CD4-positive, alpha-beta memory T cell (primary cell): Measurements from ENCODE around the gene POLR1D. TPM values are rescaled to one million over a fixed set of nuclear protein-coding genes. Genes with fewer than 3 reads are reported as not detected.

ENCODE experiments used
- CTCF ChIA-PET: fragments of 350-600 bp; sonication (Branson Sonifier 250); formaldehyde crosslinking; loops from one replicate; lab custom pipeline; 2021; ENCODE audit warnings: inconsistent platforms; ENCODE audit not compliant: partially characterized antibody; lab: Charles Lee
- POLR2A ChIA-PET: fragments of 350-600 bp; sonication (Branson Sonifier 250); formaldehyde crosslinking; loops from one replicate; lab custom pipeline; 2021; ENCODE audit not compliant: partially characterized antibody; lab: Charles Lee
- DNase-seq, 5 donors: peaks; one replicate each; pipeline versions ENCODE4 v3.0.0 to v3.0.0-alpha.2; 2020 to 2022; ENCODE audit warnings: mixed read lengths in 1 of 5
- H3K27ac ChIP-seq: one replicate; pipeline ENCODE4 v1.7.0; 2013; ENCODE audit warnings: low read depth, low read length
- H3K27me3 ChIP-seq: 2 replicates; pipeline ENCODE4 v1.7.0; 2013; ENCODE audit warnings: mild to moderate bottlenecking, low read length, moderate library complexity; ENCODE audit not compliant: insufficient read depth
- H3K36me3 ChIP-seq: 2 replicates; pipeline ENCODE4 v1.7.0; 2013; ENCODE audit warnings: mild to moderate bottlenecking, low read length, moderate library complexity; ENCODE audit not compliant: insufficient read depth
- H3K4me1 ChIP-seq: 2 replicates; pipeline ENCODE4 v1.7.0; 2013; ENCODE audit warnings: mild to moderate bottlenecking, low read length, moderate library complexity; ENCODE audit not compliant: insufficient read depth
- H3K4me3 ChIP-seq, 2 donors: one replicate each; pipeline ENCODE4 v1.7.0; 2013; ENCODE audit warnings: low read length in 2 of 2, mild to moderate bottlenecking in 1 of 2
- H3K9me3 ChIP-seq, 2 donors: one replicate each; pipeline ENCODE4 v1.7.0; 2013; ENCODE audit warnings: low read length in 2 of 2, control low read depth in 1 of 2; ENCODE audit not compliant: control insufficient read depth in 1 of 2
- H3K27ac Mint-ChIP-seq, 7 donors: one replicate each; pipeline ENCODE4 v1.8.0; 2020 to 2021; ENCODE audit warnings: mixed read lengths in 7 of 7, mild to moderate bottlenecking in 6 of 7, inconsistent platforms in 3 of 7, moderate library complexity in 3 of 7
- H3K27me3 Mint-ChIP-seq, 2 donors: one replicate each; pipeline ENCODE4 v1.8.0; 2020 to 2021; ENCODE audit warnings: mixed read lengths in 2 of 2
- H3K36me3 Mint-ChIP-seq, 2 donors: one replicate each; pipeline ENCODE4 v1.8.0; 2020 to 2021; ENCODE audit warnings: mixed read lengths in 2 of 2, inconsistent platforms in 1 of 2, mild to moderate bottlenecking in 1 of 2
- H3K4me1 Mint-ChIP-seq, 4 donors: one replicate each; pipeline ENCODE4 v1.8.0; 2020 to 2021; ENCODE audit warnings: mixed read lengths in 4 of 4, mild to moderate bottlenecking in 1 of 4
- H3K4me3 Mint-ChIP-seq, 8 donors: one replicate each; pipeline ENCODE4 v1.8.0; 2020 to 2021; ENCODE audit warnings: mixed read lengths in 8 of 8, mild to moderate bottlenecking in 7 of 8, moderate library complexity in 6 of 8, inconsistent platforms in 3 of 8
- H3K9me3 Mint-ChIP-seq, 8 donors: one replicate each; pipeline ENCODE4 v1.8.0; 2020 to 2021; ENCODE audit warnings: mixed read lengths in 8 of 8, mild to moderate bottlenecking in 5 of 8, inconsistent platforms in 3 of 8, moderate library complexity in 1 of 8
- intact Hi-C: fragments of 100-400 bp; cut with micrococcal nuclease; formaldehyde crosslinking; loops from one replicate; pipeline ENCODE4 v1.15.1; 2023
- polyA plus RNA-seq, 2 donors: library from polyadenylated mRNA; unstranded; fragments of 300-500 nt; fragmentation: Illumina TruSeq; gene quantifications; one replicate each; pipeline ENCODE4 v1.2.3, GENCODE V29; 2021
- total RNA-seq, 2 experiments: library from RNA; stranded (reverse); gene quantifications; one replicate each; pipeline ENCODE4 v1.2.3, GENCODE V29; 2021

POLR1D gene
- total and polyA plus RNA-seq, 4 experiments from 2014 or later = 117 to 152 (median 147) TPM

- intact Hi-C loops = no loop called here
- DNase-seq = no peak
- Mint-ChIP-seq H3K36me3 (no peaks in the 10 kb centered on the region), H3K27ac (peak overlapping the region in 3 of 7 donors; percentile 25 to 80 (median 73)), H3K27me3 (no peaks in the 10 kb centered on the region), H3K4me1 (peaks cover 19 to 42% (median 30%) of the 10 kb centered on the region in 4 donors), H3K4me3 (peak overlapping the region in 1 of 8 donors; percentile 16), H3K9me3 (peaks cover 0 to 4% (median 0%) of the 10 kb centered on the region in 8 donors)
- Histone ChIP-seq H3K36me3 (no peaks in the 10 kb centered on the region), H3K27ac (no peak overlapping the region), H3K4me1 (peaks cover 13% of the 10 kb centered on the region), H3K4me3 (no peak overlapping the region), H3K27me3 (no peaks in the 10 kb centered on the region), H3K9me3 (no peaks in the 10 kb centered on the region)
- ChIA-PET POLR2A (interaction anchor here (0.9 to 1.4 kb wide), 2 partner anchors 32 to 34 kb away, joined by 3 read pairs; partner anchors contain the start of gene LNX2), CTCF (interaction anchor here (1.0 to 1.2 kb wide), 2 partner anchors 39 to 243 kb away, joined by 3 read pairs; no protein-coding TSS in a partner anchor)
Observed at GRCh38 chr13:27587095-27587746, 34.5 kb upstream of the POLR1D start.

DNA sequence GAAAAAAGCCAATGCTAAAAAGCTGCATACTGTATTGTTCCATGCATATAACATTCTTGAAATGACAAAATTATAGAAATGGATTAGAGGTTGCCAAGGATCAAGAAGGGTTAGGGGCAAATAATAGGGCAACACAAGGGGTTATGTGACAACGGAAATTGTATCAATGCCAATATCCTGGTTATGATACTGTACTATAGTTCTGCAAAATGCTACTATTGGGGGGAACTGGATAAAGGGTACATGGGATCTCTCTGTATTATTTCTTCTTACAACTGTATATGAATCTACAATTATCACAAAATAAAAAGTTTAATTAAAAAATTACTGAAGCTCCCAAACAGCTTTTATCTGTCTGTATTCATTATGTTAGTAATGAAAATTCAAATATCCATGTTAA, 33.3 kb upstream of the POLR1D start:
- Mint-ChIP-seq H3K27ac (no peak overlapping the region), H3K4me1 (peaks cover 17 to 30% (median 23%) of the 10 kb centered on the region in 4 donors), H3K27me3 (no peaks in the 10 kb centered on the region), H3K9me3 (peaks cover 0 to 4% (median 0%) of the 10 kb centered on the region in 8 donors), H3K36me3 (no peaks in the 10 kb centered on the region), H3K4me3 (no peak overlapping the region)
- no peaks in the 10 kb centered on the region for H3K36me3 ChIP-seq
- H3K27ac ChIP-seq = no peak overlapping the region
- intact Hi-C loops = no loop called here
- ChIA-PET CTCF (interaction anchor here (1.2 kb wide), 1 partner anchor 30 kb away, joined by 5 read pairs; no protein-coding TSS in a partner anchor), POLR2A (no interaction called here)
- no peak overlapping the region for H3K4me3 ChIP-seq
- H3K27me3 ChIP-seq = no peaks in the 10 kb centered on the region
- no peaks in the 10 kb centered on the region for H3K9me3 ChIP-seq
- DNase-seq = no peak
- peaks cover 12% of the 10 kb centered on the region for H3K4me1 ChIP-seq

GRCh38 chr13:27592865-27593264, 28.8 kb upstream of the POLR1D start:
- no peak overlapping the region for H3K27ac ChIP-seq
- DNase-seq = no peak
- H3K27me3 ChIP-seq = no peaks in the 10 kb centered on the region
- Mint-ChIP-seq H3K36me3 (no peaks in the 10 kb centered on the region), H3K4me3 (no peak overlapping the region), H3K9me3 (peaks cover 0 to 4% (median 0%) of the 10 kb centered on the region in 8 donors), H3K4me1 (peaks cover 0 to 6% (median 4%) of the 10 kb centered on the region in 4 donors), H3K27ac (no peak overlapping the region), H3K27me3 (no peaks in the 10 kb centered on the region)
- H3K4me1 ChIP-seq = peaks cover 16% of the 10 kb centered on the region
- ChIA-PET CTCF (no interaction called here), POLR2A (no interaction called here)
- H3K4me3 ChIP-seq = no peak overlapping the region
- intact Hi-C loops = no loop called here
- no peaks in the 10 kb centered on the region for H3K9me3 ChIP-seq
- H3K36me3 ChIP-seq = no peaks in the 10 kb centered on the region

DNA sequence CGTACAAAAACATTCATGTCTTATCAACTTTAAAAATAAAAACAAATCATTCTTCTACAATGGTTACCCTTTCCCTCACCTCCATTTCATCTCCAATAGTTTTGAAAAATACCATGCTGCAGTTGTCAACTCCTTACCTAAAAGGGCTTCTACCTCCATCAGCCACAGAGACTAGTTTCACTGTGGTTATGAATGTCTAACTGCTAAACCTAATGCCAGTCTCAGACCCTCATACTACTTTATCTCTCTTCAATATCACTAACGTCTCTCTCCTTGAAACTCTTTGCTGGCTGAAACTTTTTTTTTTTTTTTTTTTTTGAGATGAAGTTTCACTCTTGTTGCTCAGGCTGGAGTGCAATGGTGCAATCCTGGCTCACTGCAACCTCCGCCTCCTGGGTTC, 28.4 kb upstream of the POLR1D start:
- no peaks in the 10 kb centered on the region for H3K9me3 ChIP-seq
- intact Hi-C loops = no loop called here
- no peaks in the 10 kb centered on the region for H3K27me3 ChIP-seq
- no peaks in the 10 kb centered on the region for H3K36me3 ChIP-seq
- Mint-ChIP-seq H3K36me3 (no peaks in the 10 kb centered on the region), H3K4me1 (peaks cover 0 to 3% (median 2%) of the 10 kb centered on the region in 4 donors), H3K27ac (no peak overlapping the region), H3K4me3 (no peak overlapping the region), H3K27me3 (no peaks in the 10 kb centered on the region), H3K9me3 (peaks cover 0 to 2% (median 0%) of the 10 kb centered on the region in 8 donors)
- no peak overlapping the region for H3K27ac ChIP-seq
- DNase-seq = no peak
- ChIA-PET POLR2A (no interaction called here), CTCF (no interaction called here)
- peaks cover 16% of the 10 kb centered on the region for H3K4me1 ChIP-seq
- no peak overlapping the region for H3K4me3 ChIP-seq

GRCh38 chr13:27595055-27595811, 26.5 kb upstream of the POLR1D start:
- ChIA-PET CTCF (no interaction called here), POLR2A (no interaction called here)
- H3K27me3 ChIP-seq = no peaks in the 10 kb centered on the region
- H3K9me3 Mint-ChIP-seq = no peaks in the 10 kb centered on the region
- peaks cover 23% of the 10 kb centered on the region for H3K4me1 ChIP-seq
- H3K4me1 Mint-ChIP-seq = peaks cover 3 to 12% (median 4%) of the 10 kb centered on the region in 4 donors
- intact Hi-C loops = loop anchor here (5.0 kb wide), 1 partner anchor 33 kb away; no protein-coding TSS in a partner anchor
- no peak overlapping the region for H3K27ac Mint-ChIP-seq
- H3K27me3 Mint-ChIP-seq = no peaks in the 10 kb centered on the region
- no peaks in the 10 kb centered on the region for H3K36me3 ChIP-seq
- no peaks in the 10 kb centered on the region for H3K9me3 ChIP-seq
- no peaks in the 10 kb centered on the region for H3K36me3 Mint-ChIP-seq
- H3K4me3 ChIP-seq = no peak overlapping the region
- DNase-seq = no peak
- no peak overlapping the region for H3K27ac ChIP-seq
- H3K4me3 Mint-ChIP-seq = no peak overlapping the region

- Histone ChIP-seq H3K4me1 (peaks cover 29% of the 10 kb centered on the region), H3K9me3 (no peaks in the 10 kb centered on the region), H3K27me3 (no peaks in the 10 kb centered on the region), H3K36me3 (no peaks in the 10 kb centered on the region), H3K4me3 (no peak overlapping the region), H3K27ac (no peak overlapping the region)
- Mint-ChIP-seq H3K27me3 (no peaks in the 10 kb centered on the region), H3K9me3 (no peaks in the 10 kb centered on the region), H3K4me1 (peaks cover 13 to 20% (median 17%) of the 10 kb centered on the region in 4 donors), H3K27ac (no peak overlapping the region), H3K4me3 (no peak overlapping the region), H3K36me3 (no peaks in the 10 kb centered on the region)
- ChIA-PET POLR2A (interaction anchor here (1.9 kb wide), 1 partner anchor 22 kb away, joined by 8 read pairs; the partner anchor contains the start of gene LNX2), CTCF (interaction anchor here (1.0 kb wide), 1 partner anchor 237 kb away, joined by 3 read pairs; no protein-coding TSS in a partner anchor)
- no peak for DNase-seq
- intact Hi-C loops = loop anchor here (5.0 kb wide), 1 partner anchor 37 kb away; no protein-coding TSS in a partner anchor
Observed at GRCh38 chr13:27599096-27599495, 22.6 kb upstream of the POLR1D start.
